GM19238 (cell line): ENCODE data around the gene LARP1.
"Not testable (repeated sequence)": the region's sequence is repeated elsewhere in the genome, so short reads cannot be mapped to it uniquely, and the experiment has no call there.

Experiments used
- DNase-seq: peaks from one replicate; pipeline ENCODE4 v3.0.0; 2011; ENCODE audit warnings: low spot score; ENCODE audit not compliant: insufficient read length

Gene LARP1

DNA sequence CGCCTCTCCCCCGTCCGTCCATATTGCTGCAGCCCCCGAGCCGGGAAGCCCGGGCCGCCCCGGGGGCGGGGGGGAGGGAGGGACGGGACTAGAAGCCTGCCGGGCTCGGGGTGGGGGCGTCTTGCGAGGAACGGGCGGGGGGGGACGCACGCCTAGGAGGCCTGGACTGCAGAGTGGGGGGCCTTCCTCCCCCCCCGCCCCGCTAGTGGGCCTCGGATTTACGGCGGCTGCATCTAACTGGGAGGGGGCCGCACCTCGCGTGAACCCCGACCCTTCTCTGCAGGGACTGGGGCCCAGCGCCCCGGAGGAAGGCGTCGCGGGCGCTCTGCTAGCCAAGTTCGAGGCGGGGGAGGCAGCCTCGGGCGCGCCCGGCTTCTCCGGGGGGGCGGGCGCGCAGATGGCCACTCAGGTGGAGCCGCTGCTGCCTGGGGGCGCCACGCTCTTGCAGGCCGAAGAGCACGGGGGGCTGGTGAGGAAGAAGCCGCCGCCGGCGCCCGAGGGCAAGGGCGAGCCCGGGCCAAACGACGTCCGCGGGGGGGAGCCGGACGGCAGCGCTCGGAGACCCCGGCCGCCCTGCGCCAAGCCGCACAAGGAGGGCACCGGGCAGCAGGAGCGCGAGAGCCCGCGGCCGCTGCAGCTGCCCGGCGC, at the start of gene LARP1:
Gene LARP1 (plus strand): TSS at position 17 of the 648 bp plus-strand sequence. CDS start 381 bp downstream, at position 398.
- DNase-seq, result peak; percentile 29

DNA sequence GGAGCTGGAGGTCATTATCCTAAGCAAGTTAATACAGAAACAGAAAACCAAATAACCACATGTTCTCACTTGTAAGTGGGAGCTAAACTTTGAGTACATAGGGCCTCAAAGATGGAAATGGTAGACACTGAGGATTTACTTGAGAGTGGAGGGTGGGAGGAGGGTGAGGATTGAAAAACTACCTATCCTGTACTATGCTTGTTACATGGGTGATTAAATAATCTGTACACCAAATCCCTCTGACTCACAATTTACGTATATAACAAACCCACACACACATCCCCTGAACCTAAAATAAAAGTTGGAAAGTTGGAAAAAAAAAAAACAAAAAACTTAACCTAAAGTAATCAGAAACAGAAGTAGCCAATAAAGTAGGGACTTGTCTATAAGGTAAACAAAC, 48.8 kb upstream of the LARP1 start:
- no peak for DNase-seq

DNA sequence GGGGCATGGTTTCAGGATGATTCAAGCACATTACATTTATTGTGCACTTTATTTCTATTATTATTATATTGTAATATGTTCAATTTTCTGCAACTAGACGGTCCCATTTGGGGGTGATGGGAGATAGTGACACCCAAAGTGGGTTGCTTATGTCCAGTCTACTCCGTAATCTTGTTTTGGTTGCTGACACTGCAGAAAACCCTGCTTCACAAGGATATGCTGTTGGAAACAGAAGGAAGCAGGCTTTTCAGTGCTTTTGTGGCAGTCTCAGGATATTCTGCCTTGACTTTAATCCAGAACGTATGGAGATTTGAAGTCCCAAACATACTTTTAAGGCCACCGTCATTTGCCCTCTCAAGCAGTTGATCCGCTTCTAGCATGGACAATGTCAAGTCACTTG, 47.5 kb upstream of the LARP1 start:
- no peak for DNase-seq

DNA sequence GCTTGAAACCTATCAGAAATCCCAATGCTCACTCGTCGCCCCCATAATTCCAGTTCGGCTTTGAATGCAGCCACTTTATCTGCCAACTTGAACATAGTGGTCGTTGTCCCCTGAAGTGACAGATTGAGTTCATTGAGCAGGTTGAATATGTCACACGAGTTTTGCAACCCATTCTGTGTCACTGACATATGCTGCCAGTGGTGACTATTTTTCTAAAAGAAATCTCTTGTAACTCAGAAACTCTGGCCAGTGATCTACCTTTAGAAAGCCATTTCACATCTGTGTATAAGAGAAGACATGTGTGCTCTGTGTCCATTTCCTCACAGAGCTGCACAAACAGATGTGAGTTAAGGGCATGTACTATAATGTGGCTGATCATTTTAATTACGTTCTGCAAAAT, 47.0 kb upstream of the LARP1 start:
- DNase-seq, result no peak

DNA sequence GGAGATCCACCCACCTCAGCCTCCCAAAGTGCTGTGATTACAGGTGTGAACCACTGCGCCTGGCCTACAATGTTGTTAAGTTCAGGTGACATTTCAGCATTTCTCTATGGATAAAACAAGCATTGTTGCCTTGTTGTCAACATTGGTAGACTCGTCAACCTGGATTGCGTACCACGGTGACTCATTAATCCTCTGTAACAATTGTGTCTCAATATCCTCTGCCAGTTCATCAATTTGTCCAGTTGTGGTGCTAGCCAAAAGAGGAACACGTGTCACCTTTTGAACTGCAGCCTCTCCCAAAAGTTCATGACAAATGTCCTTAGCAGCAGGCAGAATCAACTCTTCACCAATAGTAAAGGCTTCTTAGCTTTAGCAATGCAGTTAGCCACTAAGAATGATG, 46.3 kb upstream of the LARP1 start:
- no peak for DNase-seq

DNA sequence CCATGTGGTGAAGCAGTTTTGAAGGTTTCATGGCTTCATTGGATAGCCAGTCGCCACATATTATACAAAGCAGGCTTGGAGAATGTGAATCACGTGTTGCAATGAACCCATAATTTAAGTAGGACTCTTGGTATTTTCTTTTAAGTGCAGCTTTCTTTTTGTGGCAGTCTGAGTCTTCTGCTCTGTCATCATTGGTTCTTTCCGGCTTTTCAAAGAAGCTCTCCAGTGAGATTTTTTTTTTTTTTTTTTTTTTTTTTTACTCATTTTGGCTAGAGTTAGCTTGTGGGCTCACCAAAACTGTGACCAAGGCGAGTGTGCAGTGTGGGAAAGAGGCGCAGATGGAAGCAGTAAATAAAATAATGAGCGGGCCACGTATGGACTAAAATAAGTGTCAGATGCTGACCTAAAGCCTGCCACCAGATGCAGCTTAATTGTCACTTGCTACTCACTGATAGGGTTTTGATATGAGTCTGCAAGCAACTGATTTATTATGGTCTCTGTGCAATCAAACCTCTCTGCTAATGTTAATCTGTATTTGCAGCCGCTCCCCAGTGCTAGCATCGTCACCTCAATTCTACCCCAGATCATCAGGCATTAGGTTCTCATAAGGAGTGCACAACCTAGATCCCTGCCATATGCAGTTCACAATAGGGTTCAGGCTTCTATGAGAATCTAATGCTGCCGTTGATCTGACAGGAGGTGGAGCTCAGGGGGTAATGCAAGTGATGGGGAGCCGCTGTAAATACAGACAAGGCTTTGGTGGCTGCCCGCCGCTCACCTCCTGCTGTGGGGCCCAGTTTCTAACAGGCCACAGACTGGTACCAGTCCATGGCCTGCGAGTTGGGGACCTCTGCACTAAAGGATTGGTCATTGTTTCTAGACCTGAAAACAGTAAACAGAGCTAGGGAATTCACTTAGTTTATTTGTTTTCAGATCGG, 45.5 kb upstream of the LARP1 start:
- no peak for DNase-seq

DNA sequence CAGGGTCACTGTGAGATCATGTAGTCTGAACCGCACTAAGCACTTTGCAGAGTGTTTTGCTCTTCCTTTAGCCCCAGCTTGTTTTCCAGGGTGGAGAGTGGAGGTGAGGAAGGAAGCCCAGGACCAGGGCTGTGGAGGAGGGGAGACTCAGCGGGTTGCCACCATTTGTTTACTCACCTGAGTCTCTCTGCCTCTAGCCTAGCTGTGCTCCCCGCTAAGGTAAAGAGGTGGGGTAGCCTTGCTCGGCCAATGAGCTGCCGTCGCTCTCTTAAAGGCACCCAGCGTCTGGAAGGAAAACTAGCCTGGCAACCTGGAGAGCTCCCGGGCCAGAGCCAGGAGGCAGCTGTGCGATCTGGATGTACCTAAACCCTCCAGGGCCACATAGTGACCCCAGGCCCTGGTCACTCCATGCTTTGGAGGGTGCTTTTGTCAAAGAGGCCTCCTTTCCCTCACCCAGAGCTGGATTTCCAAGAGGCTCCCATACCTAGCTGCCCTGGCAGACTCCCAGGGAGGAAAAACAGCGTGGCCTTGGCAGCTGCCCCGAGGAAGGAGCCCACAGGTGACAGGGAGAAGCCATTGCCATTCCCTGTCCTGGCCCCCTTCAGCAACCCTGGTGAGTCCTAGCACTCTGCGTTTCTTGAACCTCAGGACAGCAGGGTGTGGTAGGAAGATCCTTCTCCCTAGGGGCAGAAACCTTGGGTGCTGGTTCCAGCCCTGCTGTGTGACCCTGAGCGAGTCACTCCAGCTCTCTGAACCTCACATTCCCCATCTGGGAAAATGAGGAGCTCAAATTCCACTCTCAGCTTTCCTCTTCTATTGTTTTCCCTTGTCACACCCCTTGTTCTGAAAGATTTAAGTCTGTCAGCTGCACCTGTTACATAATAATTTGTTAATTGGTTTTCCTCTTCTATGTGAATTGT, 42.4 kb upstream of the LARP1 start:
- no peak for DNase-seq

DNA sequence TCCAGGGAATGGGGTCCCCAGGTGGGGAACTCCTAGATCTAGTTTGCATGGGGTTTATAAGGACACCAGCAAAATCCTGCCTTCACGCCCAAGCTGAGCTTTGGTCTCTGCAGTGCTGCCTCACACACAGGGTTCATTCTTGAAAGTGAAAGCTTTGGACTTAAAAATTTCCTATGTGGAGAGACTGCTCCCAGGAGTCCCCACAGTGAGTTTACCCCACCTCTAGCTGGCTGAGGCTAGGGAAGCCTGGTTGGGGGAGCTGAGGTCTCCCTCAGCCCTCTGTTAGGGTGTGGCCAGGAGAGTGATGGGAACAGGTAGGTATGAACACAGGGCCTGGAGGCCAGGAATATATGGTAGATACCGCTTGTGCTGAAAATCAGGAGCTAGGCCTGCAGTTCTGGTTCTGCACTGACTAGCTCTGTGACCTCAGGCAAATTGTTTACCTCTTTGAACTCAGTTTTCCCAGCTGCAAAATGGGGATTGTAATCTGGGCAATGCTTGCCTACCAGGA, 41.5 kb upstream of the LARP1 start:
- no peak for DNase-seq

DNA sequence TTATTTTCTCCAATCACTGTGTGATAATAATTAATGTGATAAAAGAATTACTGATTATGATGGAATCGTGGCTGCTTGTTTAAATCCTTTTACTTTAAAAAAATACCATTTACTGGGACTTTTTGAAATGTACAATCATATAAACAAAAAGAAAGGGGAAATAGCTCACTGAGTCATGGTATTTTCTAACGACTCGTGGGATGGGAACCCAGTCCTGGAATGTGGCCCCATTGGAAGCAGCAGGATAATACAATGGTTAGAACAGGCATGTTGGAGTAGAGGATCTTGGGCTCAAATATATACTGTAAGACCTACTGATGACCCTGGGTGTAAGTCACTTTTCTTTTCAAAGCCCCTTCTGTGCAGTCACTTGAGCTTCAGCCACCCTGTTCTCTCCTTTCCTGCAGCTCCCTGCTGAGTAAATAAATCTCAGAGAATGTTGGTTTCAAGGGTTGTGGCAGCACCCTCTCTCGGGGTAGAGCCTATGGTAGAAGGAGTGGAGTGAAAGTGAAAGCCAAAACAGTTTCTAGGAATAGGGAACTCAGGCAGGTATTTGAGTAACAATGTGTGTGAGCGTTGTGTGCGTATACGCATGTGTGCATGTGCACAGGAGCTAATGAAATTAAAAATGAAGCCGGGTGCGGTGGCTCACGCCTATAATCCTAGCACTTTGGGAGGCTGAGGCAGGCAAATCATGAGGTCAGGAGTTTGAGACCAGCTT, 40.8 kb upstream of the LARP1 start:
- DNase-seq, result peak; percentile 49

DNA sequence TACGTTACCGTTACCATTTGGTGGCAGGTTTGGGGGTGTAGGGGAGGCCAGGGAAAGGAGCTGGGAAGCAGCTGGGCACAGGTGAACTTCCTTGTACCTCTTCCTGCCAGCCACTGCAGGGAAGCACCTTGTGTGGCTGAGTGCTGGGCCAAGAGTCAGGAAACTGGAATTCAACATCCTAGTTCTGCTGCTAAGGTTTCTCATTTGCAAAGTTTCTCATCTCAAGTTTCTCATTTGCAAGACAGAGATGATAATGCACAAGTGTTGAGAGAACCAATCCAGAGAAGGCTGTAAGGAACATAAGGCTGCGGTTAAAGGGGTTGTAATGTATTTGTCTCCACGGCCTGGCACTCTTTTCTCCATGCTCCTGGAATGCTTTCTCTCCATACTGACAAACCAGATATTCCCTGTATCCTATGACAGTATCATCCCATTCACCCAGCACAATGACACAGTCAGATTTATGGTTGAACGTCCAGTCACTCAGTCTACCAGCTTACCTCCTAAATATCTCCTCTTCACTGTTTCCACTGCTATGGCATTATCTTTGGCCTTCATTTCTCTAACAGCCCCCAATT, 33.6 kb upstream of the LARP1 start:
- DNase-seq, result no peak

DNA sequence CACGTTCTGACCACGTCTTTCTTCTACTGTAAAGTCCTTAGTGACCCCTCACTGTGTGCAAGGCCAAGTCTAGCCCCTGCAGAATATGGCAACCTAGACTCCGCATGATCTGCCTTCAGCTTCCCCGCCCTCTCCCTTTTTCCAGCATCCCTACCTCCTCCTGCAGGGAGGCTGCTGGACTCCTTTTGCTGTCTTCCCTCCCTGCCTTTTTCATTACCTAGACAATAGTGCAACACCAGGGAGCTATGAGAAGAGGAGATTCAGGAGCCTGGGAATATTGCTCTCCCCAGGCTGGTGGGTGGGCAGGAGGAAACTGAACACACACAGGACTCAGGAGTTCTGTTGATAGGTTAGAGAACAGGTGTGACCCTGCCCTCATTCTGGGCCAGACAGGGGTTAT, 33.1 kb upstream of the LARP1 start:
- no peak for DNase-seq

DNA sequence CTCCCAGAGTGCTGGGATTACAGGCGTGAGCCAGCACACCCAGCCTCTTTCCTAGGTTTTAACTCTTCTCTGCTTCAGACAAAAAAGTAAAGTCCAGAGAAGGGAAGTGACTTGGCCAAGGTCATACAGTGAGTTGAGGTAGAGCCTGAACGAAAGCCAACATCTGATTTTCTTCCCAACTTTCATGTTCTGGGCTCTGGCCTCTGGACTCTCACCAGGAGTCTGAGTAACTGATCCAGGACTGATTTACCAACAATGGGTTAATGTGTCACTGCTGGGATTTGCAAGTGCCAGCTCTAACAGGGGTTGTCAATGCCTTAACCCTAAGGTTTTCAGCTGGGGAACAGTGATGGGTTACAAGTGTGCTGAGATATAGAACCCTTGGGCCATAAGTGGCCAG, 32.2 kb upstream of the LARP1 start:
- DNase-seq, result no peak

DNA sequence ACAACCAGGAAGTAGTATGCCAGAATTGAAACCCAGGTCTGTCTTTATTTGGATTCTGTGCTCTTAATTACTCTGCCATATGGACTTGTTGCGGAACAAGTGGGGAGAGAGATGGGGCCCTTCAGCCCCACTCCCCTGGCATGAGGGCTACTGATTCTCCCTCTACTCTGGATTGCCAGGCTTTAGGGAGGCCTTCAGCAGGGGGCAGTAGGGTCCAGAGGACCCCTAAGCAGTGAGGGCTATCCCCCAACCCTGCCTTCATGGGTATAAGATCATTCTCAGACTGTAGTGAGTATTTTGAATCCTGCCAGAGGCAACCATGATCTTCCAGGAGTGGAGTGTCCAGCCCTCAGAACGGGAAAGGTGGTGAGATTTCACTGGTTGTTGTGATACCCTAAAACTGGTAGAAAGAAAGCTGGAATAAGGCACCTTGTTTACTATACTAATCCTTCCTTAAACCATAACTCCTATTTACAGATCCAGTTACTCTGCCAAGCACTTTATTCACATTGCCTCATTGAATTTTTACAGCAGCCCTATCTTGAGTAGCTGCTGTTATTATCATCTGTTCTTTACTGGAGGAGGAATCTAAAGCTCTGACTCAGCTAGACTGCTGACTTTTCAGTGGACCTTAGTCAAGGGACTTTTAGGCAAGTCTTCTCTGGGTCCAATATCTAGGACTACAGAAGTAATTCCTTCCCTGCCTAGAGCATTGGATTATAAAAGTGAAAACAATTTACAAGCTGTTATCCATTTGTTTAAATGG, 31.3 kb upstream of the LARP1 start:
- no peak for DNase-seq

DNA sequence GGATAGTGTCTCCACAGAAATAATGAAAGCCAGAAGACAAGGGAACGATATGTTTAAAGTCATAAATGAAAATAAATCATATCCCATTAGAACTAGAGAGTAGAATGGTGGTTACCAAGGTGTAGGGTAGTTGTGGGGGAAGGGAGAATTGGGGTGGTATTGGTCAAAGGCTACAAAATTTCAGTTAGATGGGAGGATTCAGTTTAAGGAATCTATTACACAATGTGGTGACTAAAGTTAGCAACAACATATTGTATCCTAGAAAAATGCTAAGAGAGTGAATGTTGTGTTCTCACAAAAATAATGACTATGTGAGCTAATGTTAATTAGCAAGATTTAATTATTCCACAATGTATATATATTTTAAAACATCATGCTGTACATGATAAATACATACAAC, 27.8 kb upstream of the LARP1 start:
- no peak for DNase-seq

DNA sequence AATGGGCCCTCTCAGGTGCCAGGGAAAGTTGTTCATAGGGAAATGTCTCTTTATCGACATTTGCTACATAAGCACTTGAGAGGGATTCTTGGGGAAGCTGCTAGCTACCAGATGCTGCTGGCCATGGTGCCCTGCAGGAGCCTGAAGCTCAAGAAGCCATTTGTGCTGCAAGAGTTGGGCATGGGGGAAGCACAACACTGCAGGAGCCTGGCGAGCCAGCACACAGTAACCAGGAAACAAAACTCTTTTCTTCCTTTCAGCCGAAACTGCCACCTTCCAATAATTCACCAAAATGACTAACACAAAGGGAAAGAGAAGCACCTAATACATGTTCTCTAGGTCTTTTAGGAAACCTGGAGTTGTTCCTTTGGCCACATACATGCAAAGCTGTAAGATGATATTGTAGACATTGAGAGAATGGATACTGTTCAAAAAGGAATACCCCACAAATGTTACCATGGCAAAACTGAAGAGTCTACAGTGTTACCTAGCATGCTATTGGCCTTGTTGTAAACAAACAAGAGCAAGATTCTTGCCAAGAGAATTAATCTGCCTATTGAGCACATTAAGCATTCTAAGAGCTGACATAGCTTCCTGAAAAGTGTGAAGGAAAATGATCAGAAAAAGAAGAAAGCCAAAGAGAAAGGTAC, 26.1 kb upstream of the LARP1 start:
- no peak for DNase-seq

DNA sequence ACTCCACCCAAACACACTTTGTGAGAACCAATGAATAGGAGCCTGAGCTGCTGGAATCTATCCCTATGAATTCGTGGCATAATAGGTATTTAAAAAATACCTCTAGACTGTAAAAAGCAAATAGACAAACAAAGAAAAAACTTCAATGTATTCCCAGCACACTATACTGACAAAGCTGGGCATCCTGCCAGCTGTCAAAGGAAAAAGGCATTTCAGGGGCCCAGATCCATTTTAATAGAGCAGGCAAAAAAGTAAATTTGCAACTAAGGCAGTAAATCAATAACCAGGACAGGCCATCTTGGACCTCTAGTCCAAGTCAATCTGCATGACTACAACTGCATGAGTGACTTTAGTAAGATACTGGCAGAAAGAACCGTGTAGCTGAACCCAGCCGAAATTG, 25.6 kb upstream of the LARP1 start:
- DNase-seq, result no peak

DNA sequence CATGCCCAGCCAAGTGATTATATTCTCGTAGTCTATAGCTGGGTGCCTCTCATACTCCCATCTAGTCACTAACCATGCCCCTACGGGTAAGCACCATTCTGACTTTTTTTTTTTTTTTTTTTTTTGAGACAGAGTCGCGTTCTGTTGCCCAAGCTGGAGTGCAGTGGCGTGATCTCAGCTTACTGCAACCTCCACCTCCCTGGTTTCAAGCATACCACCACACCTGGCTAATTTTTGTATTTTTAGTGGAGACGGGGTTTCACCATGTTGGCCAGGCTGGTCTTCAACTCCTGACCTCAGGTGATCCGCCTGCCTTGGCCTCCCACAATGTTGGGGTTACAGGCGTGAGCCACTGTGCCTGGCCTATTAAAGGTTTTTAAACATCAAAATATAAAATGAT, 24.4 kb upstream of the LARP1 start:
- not testable (repeated sequence) for DNase-seq

DNA sequence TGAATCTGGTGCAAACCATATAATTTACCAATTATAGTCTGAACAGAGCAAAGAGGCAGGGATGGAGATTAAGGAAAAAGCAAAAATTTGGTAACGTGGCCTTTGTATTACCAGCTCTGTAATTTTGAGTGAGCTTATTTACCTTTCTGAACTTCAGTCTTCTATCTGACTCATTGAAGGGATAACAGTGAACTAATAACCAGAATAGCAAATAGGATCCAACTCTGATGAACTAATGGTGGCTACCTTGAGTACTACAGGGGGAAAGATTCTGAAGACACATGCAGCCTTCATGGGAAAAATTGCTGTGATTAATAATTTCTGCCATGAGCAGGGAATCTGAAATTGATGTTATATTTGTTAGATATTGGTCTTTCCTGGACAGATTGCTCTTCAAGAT, 23.0 kb upstream of the LARP1 start:
- no peak for DNase-seq
